Stimulated activated naive CD8-positive, alpha-beta T cell treated with anti-CD3 and anti-CD28 coated beads, Interleukin-15, Interleukin-2, amounts not matched to agents 100 ng/mL and 50 ng/mL, for 24 hours (primary cell): ENCODE results near the gene ACKR4.
"Not testable (repeated sequence)": the region's sequence is repeated elsewhere in the genome, so short reads cannot be mapped to it uniquely, and the experiment has no call there.

Experiments
- H3K27ac Mint-ChIP-seq: one replicate; pipeline ENCODE4 v1.8.0; 2021; ENCODE audit warnings: mild to moderate bottlenecking, mixed read lengths
- H3K27me3 Mint-ChIP-seq: one replicate; pipeline ENCODE4 v1.8.0; 2021; ENCODE audit warnings: mixed read lengths
- H3K36me3 Mint-ChIP-seq: one replicate; pipeline ENCODE4 v1.8.0; 2021; ENCODE audit warnings: low read depth, mixed read lengths
- H3K4me1 Mint-ChIP-seq: one replicate; pipeline ENCODE4 v1.8.0; 2021; ENCODE audit warnings: low read depth, mixed read lengths
- H3K4me3 Mint-ChIP-seq: one replicate; pipeline ENCODE4 v1.8.0; 2021; ENCODE audit warnings: mild to moderate bottlenecking, mixed read lengths
- H3K9me3 Mint-ChIP-seq: one replicate; pipeline ENCODE4 v1.8.0; 2021; ENCODE audit warnings: mixed read lengths

The ACKR4 gene

DNA sequence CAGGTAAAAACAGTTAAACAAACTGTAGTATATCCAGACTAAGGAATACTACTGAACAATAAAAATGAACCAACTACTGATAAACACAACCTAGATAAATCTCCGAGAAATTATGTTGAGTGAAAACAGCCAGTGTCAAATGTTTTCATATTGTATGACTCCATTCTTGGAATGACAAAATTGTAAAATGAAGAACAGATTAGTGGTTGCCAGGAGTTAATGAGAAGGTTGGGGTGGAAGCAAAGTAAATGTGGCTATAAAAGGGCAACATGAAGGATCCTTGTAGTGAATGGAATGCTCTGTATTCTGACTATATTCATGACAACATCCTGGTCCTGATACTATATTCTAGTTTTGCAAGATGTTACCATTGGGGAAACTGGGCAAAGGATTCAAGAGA lies 27.5 kb upstream of the ACKR4 start:
- Mint-ChIP-seq H3K4me3 (no peak overlapping the region), H3K4me1 (peaks cover 25% of the 10 kb centered on the region), H3K27ac (peak overlapping the region; percentile 67), H3K36me3 (peaks cover 64% of the 10 kb centered on the region), H3K27me3 (no peaks in the 10 kb centered on the region), H3K9me3 (peaks cover 5% of the 10 kb centered on the region)

DNA sequence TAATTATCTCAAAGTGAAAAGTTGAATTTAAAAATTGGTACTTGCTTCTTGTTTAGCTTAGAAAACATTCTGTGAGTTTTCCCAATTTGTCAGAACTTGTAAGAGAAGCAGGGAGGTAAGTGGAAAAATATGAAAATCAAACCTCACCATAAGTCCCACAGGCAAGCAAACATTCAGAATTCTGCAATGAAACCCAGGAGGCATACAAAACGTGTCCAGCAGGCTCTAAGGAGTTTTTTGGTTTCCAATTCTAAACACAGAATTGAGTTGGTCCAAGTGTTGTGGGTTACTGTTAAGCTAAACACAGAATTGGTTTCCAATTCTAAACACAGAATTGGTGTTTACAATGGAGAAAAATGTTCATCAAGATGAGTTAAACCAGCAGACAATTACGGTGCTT lies 27.1 kb upstream of the ACKR4 start:
- H3K9me3 Mint-ChIP-seq: peaks cover 5% of the 10 kb centered on the region
- H3K27me3 Mint-ChIP-seq: no peaks in the 10 kb centered on the region
- peaks cover 61% of the 10 kb centered on the region for H3K36me3 Mint-ChIP-seq
- H3K27ac Mint-ChIP-seq: peak overlapping the region; percentile 67
- H3K4me3 Mint-ChIP-seq: no peak overlapping the region
- H3K4me1 Mint-ChIP-seq: peaks cover 25% of the 10 kb centered on the region

DNA sequence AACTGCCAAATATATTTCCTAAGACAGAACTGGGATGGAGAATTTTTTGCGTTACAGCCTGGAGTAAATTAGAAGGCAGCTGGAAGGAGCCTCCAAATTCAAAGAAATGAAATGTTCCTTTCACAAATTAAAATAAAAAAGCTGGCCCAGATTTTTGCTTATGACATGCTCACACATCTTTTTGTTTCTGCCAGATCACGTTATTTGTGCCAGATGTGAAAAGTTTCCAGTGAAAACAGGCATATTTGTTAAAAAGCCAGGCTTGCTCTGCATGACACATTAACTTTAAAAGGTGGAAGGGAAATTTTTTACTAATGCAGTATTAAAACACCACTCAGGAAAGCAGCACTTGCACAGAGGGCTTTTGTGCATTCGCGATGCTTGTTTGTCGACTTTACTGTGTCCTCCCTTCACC lies 23.3 kb upstream of the ACKR4 start:
- Mint-ChIP-seq H3K4me3 (no peak overlapping the region), H3K27me3 (no peaks in the 10 kb centered on the region), H3K4me1 (peaks cover 21% of the 10 kb centered on the region), H3K9me3 (peaks cover 5% of the 10 kb centered on the region), H3K36me3 (peaks cover 83% of the 10 kb centered on the region), H3K27ac (no peak overlapping the region)

DNA sequence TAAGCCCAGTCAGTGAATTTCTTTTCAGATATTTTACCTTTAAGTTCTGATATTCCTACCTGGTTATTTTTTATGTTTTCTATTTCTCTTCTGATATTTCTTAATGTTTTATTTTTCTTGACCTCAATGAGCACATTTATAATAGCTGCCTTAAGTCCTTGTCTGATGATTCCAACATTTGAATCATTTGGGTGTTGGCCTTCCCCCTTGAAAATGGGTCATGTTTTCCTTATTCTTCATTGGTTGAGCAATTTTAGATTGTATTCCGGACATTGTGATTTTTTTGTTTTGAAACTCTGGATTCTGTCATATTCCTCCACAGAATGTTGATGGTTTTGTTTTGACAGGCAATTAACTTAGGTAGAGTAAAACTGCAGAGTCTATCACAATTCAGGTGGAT lies 9.7 kb upstream of the ACKR4 start:
- Mint-ChIP-seq H3K4me3 (no peak overlapping the region), H3K27me3 (no peaks in the 10 kb centered on the region), H3K36me3 (peaks cover 37% of the 10 kb centered on the region), H3K9me3 (peaks cover 10% of the 10 kb centered on the region), H3K27ac (no peak overlapping the region), H3K4me1 (no peaks in the 10 kb centered on the region)

DNA sequence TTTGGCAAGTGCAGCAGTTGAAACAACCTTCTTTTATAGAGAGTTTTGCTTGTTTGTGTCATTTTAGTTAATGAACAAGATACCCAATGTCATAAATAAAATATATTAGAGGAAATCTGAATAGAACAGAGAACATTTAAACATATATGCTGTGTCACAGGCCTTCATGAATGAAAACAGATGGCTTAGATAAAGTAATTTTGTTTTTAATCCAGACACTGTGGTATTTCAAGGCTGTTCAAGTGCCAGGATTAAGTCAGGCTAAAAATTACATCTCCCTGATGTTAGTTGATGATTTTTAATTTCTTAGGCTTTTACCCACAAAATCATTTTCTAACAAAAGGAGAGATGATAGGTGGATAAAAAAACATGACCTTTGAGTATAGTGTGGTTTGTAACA lies 4.9 kb upstream of the ACKR4 start:
- peaks cover 62% of the 10 kb centered on the region for H3K36me3 Mint-ChIP-seq
- no peak overlapping the region for H3K4me3 Mint-ChIP-seq
- no peaks in the 10 kb centered on the region for H3K27me3 Mint-ChIP-seq
- peaks cover 3% of the 10 kb centered on the region for H3K9me3 Mint-ChIP-seq
- peaks cover 4% of the 10 kb centered on the region for H3K4me1 Mint-ChIP-seq
- H3K27ac Mint-ChIP-seq: no peak overlapping the region

DNA sequence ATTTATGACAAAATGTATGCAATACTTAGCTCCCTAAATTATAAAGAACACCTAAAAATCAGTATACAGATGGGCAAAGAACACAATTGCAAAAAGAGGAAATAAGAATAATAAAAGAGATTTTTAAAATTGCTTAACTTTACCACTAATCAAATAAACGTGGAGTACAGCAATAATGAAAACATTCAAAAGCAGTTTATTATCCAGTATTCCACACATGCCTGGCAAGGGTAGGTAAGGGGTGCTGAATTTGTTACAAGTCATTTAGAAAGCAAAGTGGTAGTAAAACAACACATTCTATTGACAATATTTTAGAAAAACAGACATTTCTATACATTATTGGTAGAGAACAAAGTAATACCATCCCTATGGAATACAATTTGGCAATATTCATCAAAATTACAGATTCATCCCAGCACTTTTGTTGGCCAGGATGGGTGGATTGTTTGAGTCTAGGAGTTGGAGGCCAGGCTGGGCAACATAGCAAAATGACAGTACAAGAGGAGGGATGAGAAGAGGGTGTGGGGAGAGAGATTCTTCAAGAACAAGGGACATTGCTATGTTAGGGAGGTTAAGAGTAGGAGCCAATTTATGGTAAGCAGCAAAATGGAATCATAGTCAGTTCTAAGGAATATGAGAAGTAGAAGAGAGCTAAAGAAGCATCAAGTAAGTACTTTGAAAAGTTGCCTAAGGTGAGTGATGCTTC lies 3.7 kb upstream of the ACKR4 start:
- H3K9me3 Mint-ChIP-seq: no peaks in the 10 kb centered on the region
- no peak overlapping the region for H3K4me3 Mint-ChIP-seq
- no peak overlapping the region for H3K27ac Mint-ChIP-seq
- H3K4me1 Mint-ChIP-seq: peaks cover 5% of the 10 kb centered on the region
- peaks cover 59% of the 10 kb centered on the region for H3K36me3 Mint-ChIP-seq
- no peaks in the 10 kb centered on the region for H3K27me3 Mint-ChIP-seq

DNA sequence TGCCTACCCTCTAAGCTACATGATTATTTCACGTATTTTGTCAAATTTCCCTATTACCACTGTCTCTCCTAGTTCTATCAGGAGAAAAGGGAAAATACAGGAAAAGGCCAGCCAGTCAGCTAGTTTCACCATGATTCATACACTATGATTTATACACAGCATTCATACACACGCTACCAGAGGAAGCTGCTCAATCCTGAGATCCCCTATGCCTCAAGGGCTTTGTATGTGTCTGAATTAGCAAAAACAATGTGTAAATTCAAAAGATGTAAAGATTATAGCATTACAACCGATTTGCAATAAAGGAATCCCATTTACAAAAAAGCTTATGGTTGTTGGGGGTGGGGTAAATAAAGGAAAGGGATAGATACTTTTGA lies 3.1 kb upstream of the ACKR4 start:
- Mint-ChIP-seq H3K36me3 (peaks cover 62% of the 10 kb centered on the region), H3K27me3 (no peaks in the 10 kb centered on the region), H3K9me3 (no peaks in the 10 kb centered on the region), H3K4me1 (peaks cover 5% of the 10 kb centered on the region), H3K27ac (no peak overlapping the region), H3K4me3 (no peak overlapping the region)

DNA sequence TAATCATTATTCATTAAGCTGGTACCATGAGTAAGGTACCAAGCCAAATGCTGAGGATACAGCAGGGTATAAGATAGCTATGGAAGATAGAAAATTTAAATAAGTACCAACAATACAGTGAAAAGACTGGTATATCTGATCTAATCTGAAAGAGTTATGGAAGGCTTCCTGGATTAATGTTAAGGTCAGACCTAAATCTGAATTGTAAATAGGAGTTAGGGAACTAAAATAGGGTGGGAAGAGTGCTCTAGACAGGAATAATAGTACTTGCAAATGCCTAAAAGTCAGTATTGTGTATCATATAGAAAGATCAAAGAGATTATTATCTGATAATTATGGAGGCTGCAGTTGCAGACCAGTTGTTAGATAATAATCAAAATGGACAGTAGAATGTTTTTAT lies 2.6 kb upstream of the ACKR4 start:
- Mint-ChIP-seq H3K9me3 (no peaks in the 10 kb centered on the region), H3K27ac (no peak overlapping the region), H3K36me3 (peaks cover 58% of the 10 kb centered on the region), H3K27me3 (no peaks in the 10 kb centered on the region), H3K4me3 (no peak overlapping the region), H3K4me1 (peaks cover 5% of the 10 kb centered on the region)

DNA sequence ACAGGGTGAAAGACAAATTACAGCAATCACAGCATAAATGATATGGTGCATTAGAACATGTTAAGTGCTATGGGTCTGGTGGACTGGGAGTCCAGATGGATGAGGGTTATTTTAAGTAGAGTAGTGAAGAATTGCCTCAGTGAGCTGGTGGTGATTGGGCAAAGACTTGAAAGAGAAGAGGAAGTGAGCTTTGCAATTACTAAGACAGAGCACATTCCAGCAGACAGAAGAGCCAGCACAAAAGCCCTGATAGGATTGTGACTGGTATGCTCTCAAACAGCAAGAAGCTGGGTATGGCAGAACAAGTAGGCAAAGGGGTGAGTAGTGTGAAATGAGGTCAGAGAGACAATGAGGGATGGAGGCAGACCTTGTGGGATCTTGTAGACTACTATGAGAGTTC lies 2.1 kb upstream of the ACKR4 start:
- Mint-ChIP-seq H3K36me3 (peaks cover 57% of the 10 kb centered on the region), H3K27ac (no peak overlapping the region)

DNA sequence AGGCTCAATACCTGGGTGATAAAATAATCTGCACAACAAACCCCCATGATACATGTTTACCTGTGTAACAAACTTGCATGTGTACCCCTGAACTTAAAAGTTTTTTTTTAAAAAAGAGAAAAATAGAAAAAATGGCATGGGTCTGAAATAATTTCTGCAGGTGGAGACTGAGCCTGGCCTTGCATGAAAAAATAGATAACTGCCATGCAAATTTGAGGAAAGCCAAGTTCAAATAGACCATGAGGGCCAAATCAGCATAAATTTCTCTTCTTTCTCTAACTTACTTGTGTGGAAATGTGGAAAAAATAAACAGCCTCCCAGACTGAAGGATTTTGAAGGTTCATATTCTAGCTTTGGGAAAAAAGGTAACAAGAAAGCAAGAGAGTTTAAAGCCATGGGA lies 744 bp upstream of the ACKR4 start:
- H3K36me3 Mint-ChIP-seq: peaks cover 45% of the 10 kb centered on the region
- peak overlapping the region; percentile 36 for H3K27ac Mint-ChIP-seq

More for the DNA sequence above, 2.1 kb upstream of the ACKR4 start:
- peaks cover 5% of the 10 kb centered on the region for H3K4me1 Mint-ChIP-seq
- H3K27me3 Mint-ChIP-seq: no peaks in the 10 kb centered on the region
- H3K4me3 Mint-ChIP-seq: no peak overlapping the region
- H3K9me3 Mint-ChIP-seq: no peaks in the 10 kb centered on the region

DNA sequence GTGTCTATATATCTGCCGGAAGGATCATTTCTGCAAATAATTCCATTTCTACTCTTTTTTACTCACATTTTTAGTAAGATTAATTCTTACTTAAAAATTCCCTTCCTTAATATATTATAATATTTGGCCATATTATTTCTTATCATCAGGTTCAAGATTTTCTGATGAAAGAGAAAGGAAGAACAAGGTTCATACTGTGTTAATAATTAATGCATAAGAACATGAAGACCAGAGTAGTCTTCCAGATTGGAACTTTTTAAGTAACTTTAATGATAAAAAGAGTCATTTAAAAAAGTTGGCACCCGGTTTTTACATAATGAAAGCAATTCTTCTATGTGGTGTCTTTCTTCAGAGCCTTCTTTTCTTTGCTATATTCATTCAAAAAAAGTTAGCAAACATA lies 590 bp downstream of the ACKR4 start:
- peaks cover 45% of the 10 kb centered on the region for H3K36me3 Mint-ChIP-seq
- H3K9me3 Mint-ChIP-seq: no peaks in the 10 kb centered on the region
- peaks cover 5% of the 10 kb centered on the region for H3K4me1 Mint-ChIP-seq
- no peaks in the 10 kb centered on the region for H3K27me3 Mint-ChIP-seq
- H3K27ac Mint-ChIP-seq: no peak overlapping the region
- no peak overlapping the region for H3K4me3 Mint-ChIP-seq

More for the DNA sequence above, 744 bp upstream of the ACKR4 start:
- H3K27me3 Mint-ChIP-seq: no peaks in the 10 kb centered on the region
- H3K4me1 Mint-ChIP-seq: peaks cover 5% of the 10 kb centered on the region
- H3K9me3 Mint-ChIP-seq: no peaks in the 10 kb centered on the region
- no peak overlapping the region for H3K4me3 Mint-ChIP-seq

DNA sequence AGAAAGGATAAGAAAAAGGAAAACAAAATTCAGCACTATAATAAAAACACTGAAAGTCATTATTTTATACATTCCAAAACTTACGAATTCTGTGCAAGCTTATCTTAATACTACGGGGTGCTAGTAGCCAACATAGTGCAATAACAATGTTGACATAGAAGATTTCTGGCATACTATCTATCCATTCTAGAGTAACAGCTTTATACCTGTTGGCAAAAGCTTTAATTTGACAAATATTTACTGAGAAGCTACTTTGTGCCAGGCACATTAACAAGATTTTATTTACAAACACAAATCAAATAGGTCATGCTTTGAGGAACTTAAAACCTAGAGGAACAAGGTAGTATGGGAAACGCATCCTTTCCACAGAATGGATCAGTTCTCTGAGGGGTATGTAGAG lies 1.1 kb downstream of the ACKR4 start:
- H3K9me3 Mint-ChIP-seq: no peaks in the 10 kb centered on the region
- H3K27me3 Mint-ChIP-seq: no peaks in the 10 kb centered on the region
- no peak overlapping the region for H3K27ac Mint-ChIP-seq
- peaks cover 5% of the 10 kb centered on the region for H3K4me1 Mint-ChIP-seq
- peaks cover 48% of the 10 kb centered on the region for H3K36me3 Mint-ChIP-seq
- H3K4me3 Mint-ChIP-seq: no peak overlapping the region

DNA sequence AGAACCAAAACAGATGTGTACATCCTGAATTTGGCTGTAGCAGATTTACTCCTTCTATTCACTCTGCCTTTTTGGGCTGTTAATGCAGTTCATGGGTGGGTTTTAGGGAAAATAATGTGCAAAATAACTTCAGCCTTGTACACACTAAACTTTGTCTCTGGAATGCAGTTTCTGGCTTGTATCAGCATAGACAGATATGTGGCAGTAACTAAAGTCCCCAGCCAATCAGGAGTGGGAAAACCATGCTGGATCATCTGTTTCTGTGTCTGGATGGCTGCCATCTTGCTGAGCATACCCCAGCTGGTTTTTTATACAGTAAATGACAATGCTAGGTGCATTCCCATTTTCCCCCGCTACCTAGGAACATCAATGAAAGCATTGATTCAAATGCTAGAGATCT lies 3.5 kb downstream of the ACKR4 start:
- H3K27ac Mint-ChIP-seq, H3K4me3 Mint-ChIP-seq, H3K9me3 Mint-ChIP-seq, H3K27me3 Mint-ChIP-seq, H3K4me1 Mint-ChIP-seq: not testable (repeated sequence)
- peaks cover 53% of the 10 kb centered on the region for H3K36me3 Mint-ChIP-seq

DNA sequence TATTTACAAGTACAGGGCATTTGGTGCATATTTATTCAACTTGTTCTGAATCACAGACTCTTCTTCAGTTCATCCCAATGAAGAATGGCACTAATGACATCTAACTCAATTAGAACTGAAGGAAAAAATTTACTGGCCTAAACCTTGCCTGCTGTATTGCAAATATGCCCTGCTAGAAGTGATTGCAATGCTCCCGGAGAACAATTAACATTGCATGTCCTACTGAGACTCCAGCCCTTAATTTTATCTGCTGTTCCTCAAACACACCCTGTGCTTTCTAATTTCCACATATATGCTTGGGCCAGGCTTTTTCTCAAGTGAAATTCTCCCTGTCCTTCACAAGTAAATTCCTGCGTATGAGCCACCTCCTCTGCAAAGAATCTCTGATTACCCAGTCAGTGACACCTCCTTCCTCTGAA lies 8.3 kb downstream of the ACKR4 start:
- Mint-ChIP-seq H3K27ac (no peak overlapping the region), H3K4me3 (no peak overlapping the region), H3K36me3 (peaks cover 69% of the 10 kb centered on the region), H3K9me3 (no peaks in the 10 kb centered on the region), H3K4me1 (no peaks in the 10 kb centered on the region), H3K27me3 (no peaks in the 10 kb centered on the region)

DNA sequence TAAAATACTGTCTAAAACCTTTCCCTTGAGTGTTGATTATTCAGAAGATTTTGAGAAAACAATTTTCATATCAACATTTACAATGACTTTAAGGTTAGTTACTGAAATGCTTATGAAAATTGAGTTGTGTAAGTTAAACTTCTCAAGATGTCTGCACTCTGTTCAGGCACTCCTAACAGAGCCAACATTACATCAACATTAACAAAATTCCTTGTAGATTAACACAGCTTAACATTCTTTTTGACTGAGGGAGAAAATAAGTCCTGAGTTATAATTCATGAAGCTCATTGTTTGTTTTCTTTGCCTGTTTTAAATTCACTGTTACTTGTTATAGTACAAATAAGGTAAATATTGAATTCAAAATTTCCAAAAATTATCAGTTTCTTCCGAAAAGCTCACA lies 9.0 kb downstream of the ACKR4 start:
- Mint-ChIP-seq H3K36me3 (peaks cover 74% of the 10 kb centered on the region), H3K27me3 (no peaks in the 10 kb centered on the region), H3K27ac (no peak overlapping the region), H3K4me1 (no peaks in the 10 kb centered on the region), H3K9me3 (no peaks in the 10 kb centered on the region), H3K4me3 (no peak overlapping the region)

DNA sequence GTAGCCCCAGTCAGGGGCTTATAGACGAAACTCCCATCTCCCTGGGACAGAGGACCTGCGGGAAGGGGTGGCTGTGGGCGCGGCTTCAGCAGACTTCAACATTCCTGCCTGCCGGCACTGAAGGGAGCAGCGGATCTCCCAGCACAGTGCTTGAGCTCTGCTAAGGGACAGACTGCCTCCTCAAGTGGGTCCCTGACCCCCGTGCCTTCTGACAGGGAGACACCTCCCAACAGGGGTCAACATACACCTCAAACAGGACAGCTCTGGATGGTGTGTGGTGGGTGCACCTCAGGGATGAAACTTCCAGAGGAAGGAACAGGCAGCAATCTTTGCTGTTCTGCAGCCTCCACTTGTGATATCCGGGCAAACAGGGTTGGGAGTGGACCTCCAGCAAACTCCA lies 9.6 kb downstream of the ACKR4 start:
- peaks cover 78% of the 10 kb centered on the region for H3K36me3 Mint-ChIP-seq

More for the DNA sequence above, 9.6 kb downstream of the ACKR4 start:
- H3K27ac Mint-ChIP-seq, H3K4me3 Mint-ChIP-seq, H3K9me3 Mint-ChIP-seq, H3K4me1 Mint-ChIP-seq, H3K27me3 Mint-ChIP-seq: not testable (repeated sequence)
